Neural progenitor cell (in vitro differentiated cells): ENCODE results near the gene ZFP3. TPM values are rescaled to one million over a fixed set of nuclear protein-coding genes. Genes with fewer than 3 reads are reported as not detected.

Source experiments
- DNase-seq: peaks from one replicate; pipeline ENCODE4 v3.0.0-alpha.2; 2016; ENCODE audit warnings: low spot score
- H2AFZ ChIP-seq: fragments of 200-600 bp; sonication (generic); replicated peaks from 2 replicates; pipeline ENCODE4 v1.6.1; 2016; ENCODE audit warnings: antibody characterized with exemption
- H3F3A ChIP-seq: fragments of 200-600 bp; sonication (generic); 2 replicates; pipeline ENCODE4 v1.6.1; 2016; ENCODE audit warnings: antibody characterized with exemption, low read depth
- H3K27ac ChIP-seq: fragments of 200-600 bp; sonication (generic); 2 replicates; pipeline ENCODE4 v1.5.1; 2016; ENCODE audit warnings: mild to moderate bottlenecking
- H3K27me3 ChIP-seq: fragments of 200-600 bp; sonication (generic); 2 replicates; pipeline ENCODE4 v1.6.1; 2016; ENCODE audit warnings: mild to moderate bottlenecking, moderate library complexity
- H3K36me3 ChIP-seq: fragments of 200-600 bp; sonication (generic); 2 replicates; pipeline ENCODE4 v1.5.1; 2016
- H3K4me1 ChIP-seq: fragments of 200-600 bp; sonication (generic); 2 replicates; pipeline ENCODE4 v1.6.1; 2016; ENCODE audit warnings: mixed run types
- H3K4me2 ChIP-seq: fragments of 200-600 bp; sonication (generic); 2 replicates; pipeline ENCODE4 v1.6.1; 2016
- H3K4me3 ChIP-seq: fragments of 200-600 bp; sonication (generic); 2 replicates; pipeline ENCODE4 v1.5.1; 2016
- H3K79me2 ChIP-seq: fragments of 200-600 bp; sonication (generic); 2 replicates; pipeline ENCODE4 v1.6.1; 2016; ENCODE audit warnings: low read depth
- H3K9ac ChIP-seq: fragments of 200-600 bp; sonication (generic); 2 replicates; pipeline ENCODE4 v1.6.1; 2016
- H3K9me3 ChIP-seq: fragments of 200-600 bp; sonication (generic); 2 replicates; pipeline ENCODE4 v1.5.1; 2016; ENCODE audit warnings: low read depth
- H4K20me1 ChIP-seq: fragments of 200-600 bp; sonication (generic); 2 replicates; pipeline ENCODE4 v1.6.1; 2016; ENCODE audit warnings: low read depth
- H3K27ac Mint-ChIP-seq: 3 replicates; pipeline ENCODE4 v1.8.0; 2021; ENCODE audit warnings: mixed read lengths
- H3K27me3 Mint-ChIP-seq: 2 replicates; pipeline ENCODE4 v1.8.0; 2022; ENCODE audit warnings: low read depth, mild to moderate bottlenecking, inconsistent platforms, moderate library complexity, mixed read lengths; ENCODE audit not compliant: insufficient read depth
- H3K36me3 Mint-ChIP-seq: 3 replicates; pipeline ENCODE4 v1.8.0; 2021; ENCODE audit warnings: mixed read lengths
- H3K4me1 Mint-ChIP-seq: 3 replicates; pipeline ENCODE4 v1.8.0; 2021; ENCODE audit warnings: mixed read lengths
- H3K4me3 Mint-ChIP-seq: 3 replicates; pipeline ENCODE4 v1.8.0; 2021; ENCODE audit warnings: mild to moderate bottlenecking, moderate library complexity, mixed read lengths
- H3K9me3 Mint-ChIP-seq: 3 replicates; pipeline ENCODE4 v1.8.0; 2020; ENCODE audit warnings: mixed read lengths
- EZH2 ChIP-seq: fragments of 200-600 bp; sonication (generic); IDR thresholded peaks from 2 replicates; pipeline ENCODE4 v1.6.1; 2017; ENCODE audit warnings: antibody characterized with exemption, mild to moderate bottlenecking, moderate library complexity
- EZH2phosphoT487 ChIP-seq: fragments of 200-600 bp; sonication (generic); IDR thresholded peaks from 2 replicates; pipeline ENCODE4 v1.6.1; 2017; ENCODE audit warnings: antibody characterized with exemption
- total RNA-seq: library from RNA; depleted of rRNA; stranded (reverse); fragments of >200 nt; gene quantifications from 2 replicates; pipeline ENCODE4 v1.2.3, GENCODE V29; 2015; ENCODE audit warnings: low replicate concordance
- TF ChIP-seq, protein P1 (sequence below): fragments of 200-600 bp; sonication (generic); IDR thresholded peaks from 2 replicates; pipeline ENCODE4 v1.5.1; 2017; ENCODE audit warnings: antibody characterized with exemption, mild to moderate bottlenecking

ZFP3 gene
- total RNA-seq, 1 donor from 2014 or later = 0.34 TPM

- DNase-seq = no peak
- H3F3A ChIP-seq = no peaks in the 10 kb centered on the region
- H2AFZ ChIP-seq = no peak overlapping the region
- no peaks in the 10 kb centered on the region for H3K36me3 ChIP-seq
- no peaks in the 10 kb centered on the region for H3K4me1 ChIP-seq
- Mint-ChIP-seq H3K27me3 (peaks cover 3% of the 10 kb centered on the region), H3K4me3 (no peak overlapping the region), H3K36me3 (no peaks in the 10 kb centered on the region), H3K9me3 (peaks cover 8% of the 10 kb centered on the region), H3K27ac (no peak overlapping the region), H3K4me1 (peaks cover 2% of the 10 kb centered on the region)
- H3K4me3 ChIP-seq = no peak overlapping the region
- H3K79me2 ChIP-seq = no peaks in the 10 kb centered on the region
- no peak overlapping the region for H3K27ac ChIP-seq
- H3K9me3 ChIP-seq = no peaks in the 10 kb centered on the region
- no peaks in the 10 kb centered on the region for H3K27me3 ChIP-seq
- TF ChIP-seq EZH2phosphoT487 (no peak), EZH2 (no peak)
- TF ChIP-seq, protein P1, sequence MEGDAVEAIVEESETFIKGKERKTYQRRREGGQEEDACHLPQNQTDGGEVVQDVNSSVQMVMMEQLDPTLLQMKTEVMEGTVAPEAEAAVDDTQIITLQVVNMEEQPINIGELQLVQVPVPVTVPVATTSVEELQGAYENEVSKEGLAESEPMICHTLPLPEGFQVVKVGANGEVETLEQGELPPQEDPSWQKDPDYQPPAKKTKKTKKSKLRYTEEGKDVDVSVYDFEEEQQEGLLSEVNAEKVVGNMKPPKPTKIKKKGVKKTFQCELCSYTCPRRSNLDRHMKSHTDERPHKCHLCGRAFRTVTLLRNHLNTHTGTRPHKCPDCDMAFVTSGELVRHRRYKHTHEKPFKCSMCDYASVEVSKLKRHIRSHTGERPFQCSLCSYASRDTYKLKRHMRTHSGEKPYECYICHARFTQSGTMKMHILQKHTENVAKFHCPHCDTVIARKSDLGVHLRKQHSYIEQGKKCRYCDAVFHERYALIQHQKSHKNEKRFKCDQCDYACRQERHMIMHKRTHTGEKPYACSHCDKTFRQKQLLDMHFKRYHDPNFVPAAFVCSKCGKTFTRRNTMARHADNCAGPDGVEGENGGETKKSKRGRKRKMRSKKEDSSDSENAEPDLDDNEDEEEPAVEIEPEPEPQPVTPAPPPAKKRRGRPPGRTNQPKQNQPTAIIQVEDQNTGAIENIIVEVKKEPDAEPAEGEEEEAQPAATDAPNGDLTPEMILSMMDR = no peak
- H3K4me2 ChIP-seq = no peak overlapping the region
- H4K20me1 ChIP-seq = no peaks in the 10 kb centered on the region
- no peak overlapping the region for H3K9ac ChIP-seq
Measured at GRCh38 chr17:5044630-5045029, 33.6 kb upstream of the ZFP3 start.

DNA sequence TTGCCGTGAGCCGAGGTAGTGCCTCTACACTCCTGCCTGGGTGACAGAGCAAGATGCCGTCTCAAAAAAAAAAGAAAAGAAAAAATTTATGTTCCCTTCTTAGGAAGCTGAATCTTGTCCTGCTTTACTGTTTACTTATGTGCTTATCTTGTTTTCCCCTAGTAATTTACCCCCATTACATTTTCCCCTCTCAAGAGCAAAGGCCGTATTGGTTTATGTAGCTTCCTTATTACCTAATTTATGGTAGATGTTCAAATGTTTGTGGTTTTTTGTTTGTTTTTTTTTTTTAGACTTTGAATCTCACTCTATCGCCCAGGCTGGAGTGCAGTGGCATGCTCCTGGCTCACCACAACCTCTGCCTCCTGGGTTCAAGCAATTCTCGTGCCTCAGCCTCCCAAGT is 32.8 kb upstream of the ZFP3 start:
- no peak overlapping the region for H3K4me2 ChIP-seq
- peaks cover 9% of the 10 kb centered on the region for H3K4me1 Mint-ChIP-seq
- no peak overlapping the region for H2AFZ ChIP-seq

DNA sequence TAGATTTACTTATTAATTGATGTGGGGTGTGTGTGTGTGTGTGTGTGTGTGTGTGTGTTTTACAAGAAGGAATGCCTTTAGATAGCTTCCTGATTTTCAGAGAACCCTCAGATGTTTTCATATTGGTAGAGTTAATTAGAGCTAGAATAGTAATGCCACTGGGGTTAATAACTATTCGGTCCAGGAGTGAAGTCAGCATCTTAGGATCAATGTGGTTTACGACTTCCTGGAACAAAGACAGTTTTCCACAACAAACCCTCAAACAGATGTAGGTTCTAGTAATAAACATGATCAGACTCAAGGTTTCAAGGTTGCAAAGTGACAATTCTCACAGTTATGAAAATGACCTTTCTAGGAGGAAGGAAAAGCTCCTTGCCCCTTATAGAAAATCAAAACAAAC is 30.8 kb upstream of the ZFP3 start:
- H3K27ac Mint-ChIP-seq = no peak overlapping the region
- H4K20me1 ChIP-seq = no peaks in the 10 kb centered on the region
- peaks cover 4% of the 10 kb centered on the region for H3K27me3 Mint-ChIP-seq
- H3K36me3 Mint-ChIP-seq = no peaks in the 10 kb centered on the region
- H3K4me1 ChIP-seq = no peaks in the 10 kb centered on the region
- peaks cover 10% of the 10 kb centered on the region for H3K4me1 Mint-ChIP-seq
- no peaks in the 10 kb centered on the region for H3K27me3 ChIP-seq
- no peak overlapping the region for H3K9ac ChIP-seq
- no peak overlapping the region for H3K4me3 ChIP-seq
- H3K4me2 ChIP-seq = no peak overlapping the region
- no peaks in the 10 kb centered on the region for H3K9me3 ChIP-seq
- H3K4me3 Mint-ChIP-seq = no peak overlapping the region
- H3K9me3 Mint-ChIP-seq = no peaks in the 10 kb centered on the region
- no peak for DNase-seq
- no peaks in the 10 kb centered on the region for H3F3A ChIP-seq
- H3K36me3 ChIP-seq = no peaks in the 10 kb centered on the region
- H3K79me2 ChIP-seq = no peaks in the 10 kb centered on the region
- TF ChIP-seq EZH2phosphoT487 = no peak
- TF ChIP-seq, protein P1 = no peak
- TF ChIP-seq EZH2 = no peak
- H3K27ac ChIP-seq = no peak overlapping the region
- H2AFZ ChIP-seq = no peak overlapping the region

More for the DNA sequence above, 32.8 kb upstream of the ZFP3 start:
- TF ChIP-seq EZH2phosphoT487 (no peak), EZH2 (no peak)
- TF ChIP-seq, protein P1 = no peak
- Histone ChIP-seq H3K4me3 (no peak overlapping the region), H3K4me1 (no peaks in the 10 kb centered on the region), H3K79me2 (no peaks in the 10 kb centered on the region), H3F3A (no peaks in the 10 kb centered on the region), H3K36me3 (no peaks in the 10 kb centered on the region), H3K27me3 (no peaks in the 10 kb centered on the region), H3K9ac (no peak overlapping the region), H3K27ac (no peak overlapping the region), H3K9me3 (no peaks in the 10 kb centered on the region), H4K20me1 (no peaks in the 10 kb centered on the region)
- DNase-seq = no peak
- no peak overlapping the region for H3K4me3 Mint-ChIP-seq
- no peak overlapping the region for H3K27ac Mint-ChIP-seq
- H3K36me3 Mint-ChIP-seq = no peaks in the 10 kb centered on the region
- peaks cover 3% of the 10 kb centered on the region for H3K27me3 Mint-ChIP-seq
- peaks cover 3% of the 10 kb centered on the region for H3K9me3 Mint-ChIP-seq
